GM18517 (cell line): ENCODE data around the gene UCKL1.
"Not testable (repeated sequence)": the region's sequence is repeated elsewhere in the genome, so short reads cannot be mapped to it uniquely, and the experiment has no call there.

Source experiments
- ATAC-seq: cut with Tn5 transposase; IDR thresholded peaks from one replicate; pipeline ENCODE4 v1.9.1; 2021; ENCODE audit warnings: mild to moderate bottlenecking, moderate library complexity; ENCODE audit not compliant: unreplicated experiment

UCKL1 gene

GRCh38 chr20:63972312-63973159 lies 16.3 kb upstream of the UCKL1 start:
- ATAC-seq, result no peak

DNA sequence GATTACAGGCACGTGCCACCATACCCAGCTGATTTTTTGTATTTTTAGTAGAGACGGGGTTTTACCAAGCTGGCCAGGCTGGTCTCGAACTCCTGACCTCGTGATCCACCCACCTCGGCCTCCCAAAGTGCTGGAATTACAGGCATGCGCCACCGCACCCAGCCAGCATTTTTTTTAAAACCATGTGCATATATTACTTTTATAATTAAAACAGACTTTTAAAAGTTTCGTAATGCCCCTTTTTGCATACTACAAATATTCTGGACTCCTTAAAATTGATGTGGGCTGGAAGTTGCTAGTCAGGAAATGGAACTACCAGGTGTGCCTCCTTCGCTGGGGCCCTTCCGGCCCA lies 15.7 kb upstream of the UCKL1 start:
- ATAC-seq, result not testable (repeated sequence)

GRCh38 chr20:63970714-63971431 lies 14.7 kb upstream of the UCKL1 start:
- no peak for ATAC-seq

GRCh38 chr20:63969838-63970713 lies 13.9 kb upstream of the UCKL1 start, which contains the start of gene ZNF512B:
TSS of gene ZNF512B (minus strand) at chr20:63969930. CDS start at chr20:63967950, 1,980 bp downstream.
- ATAC-seq, result no peak

- no peak for ATAC-seq
Observed at GRCh38 chr20:63968928-63969760, 12.9 kb upstream of the UCKL1 start.

DNA sequence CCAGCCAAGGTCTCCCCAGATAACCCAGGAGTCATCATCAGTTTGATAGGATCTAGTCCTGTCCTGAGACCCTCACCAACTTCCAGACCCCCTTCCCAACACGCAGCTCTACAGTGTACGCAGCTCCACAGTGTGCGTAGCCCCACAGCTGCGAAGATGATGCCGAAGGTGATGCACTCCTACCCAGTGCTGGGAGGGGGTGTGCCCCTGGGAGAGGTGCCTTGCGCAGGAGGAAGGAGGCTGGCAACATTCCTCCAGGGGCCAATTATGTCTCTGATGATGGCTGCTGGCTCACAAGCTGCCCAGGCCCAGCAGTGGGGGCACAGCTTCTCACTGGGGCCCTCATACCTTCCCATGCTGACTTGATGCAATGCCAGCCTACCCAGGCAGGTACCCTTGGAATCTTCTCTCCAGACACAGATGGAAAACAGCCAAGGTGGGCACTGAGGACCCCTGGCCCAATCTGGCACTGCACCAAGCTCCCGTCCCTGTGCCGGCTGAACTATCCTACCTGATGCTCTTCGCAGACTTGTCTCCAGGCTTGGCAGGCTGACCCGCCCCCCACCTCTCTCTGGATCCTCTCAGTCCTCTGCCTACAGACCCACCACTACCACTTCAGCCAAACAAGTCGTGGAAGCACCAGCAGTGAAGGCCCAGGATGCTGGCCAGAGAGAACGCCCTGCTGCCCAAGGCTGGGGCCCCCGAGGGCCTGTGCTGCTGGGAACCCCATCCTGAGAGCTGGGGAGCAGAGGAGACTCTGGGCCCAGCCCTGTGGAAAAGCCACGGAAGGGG lies 12.1 kb upstream of the UCKL1 start:
- ATAC-seq, result no peak

DNA sequence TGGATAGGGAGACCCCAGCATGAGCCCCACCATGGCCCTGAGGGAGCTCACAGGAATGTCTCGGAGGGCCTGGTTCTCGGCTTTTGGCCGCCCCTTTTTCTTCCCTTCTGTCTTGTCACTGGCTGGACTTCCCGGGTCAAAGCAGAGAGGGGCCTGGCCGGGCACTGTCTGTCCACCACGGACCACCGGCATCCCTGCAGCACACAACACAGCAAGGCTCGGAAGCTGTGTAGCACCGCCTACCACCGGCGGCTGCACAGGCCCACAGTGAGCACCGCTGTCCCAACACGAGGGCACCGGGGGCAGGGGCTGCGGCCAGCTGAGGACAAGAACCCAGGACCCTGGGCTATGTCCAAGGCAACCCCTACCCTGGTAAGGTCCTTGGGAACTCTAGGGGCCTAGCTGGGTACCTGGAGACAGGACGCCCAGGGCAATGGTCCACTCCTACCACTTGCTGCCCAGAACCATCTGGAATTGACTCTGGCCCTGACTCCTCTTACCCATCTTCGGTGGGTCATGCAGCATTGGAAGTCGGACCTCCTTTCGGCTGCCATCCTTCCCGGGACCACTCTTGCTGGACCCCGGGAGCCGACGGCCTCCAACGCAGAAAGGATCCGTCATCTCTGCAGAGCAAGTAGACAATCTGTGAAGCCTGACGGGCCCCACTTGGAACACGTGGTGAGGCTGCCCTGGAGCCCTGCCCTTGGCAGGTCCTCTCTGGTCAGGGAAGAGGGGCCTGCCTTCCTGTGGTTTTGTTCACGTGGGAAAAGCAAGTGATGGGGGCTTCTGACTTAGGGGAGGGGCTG lies 11.3 kb upstream of the UCKL1 start:
- ATAC-seq, result no peak

DNA sequence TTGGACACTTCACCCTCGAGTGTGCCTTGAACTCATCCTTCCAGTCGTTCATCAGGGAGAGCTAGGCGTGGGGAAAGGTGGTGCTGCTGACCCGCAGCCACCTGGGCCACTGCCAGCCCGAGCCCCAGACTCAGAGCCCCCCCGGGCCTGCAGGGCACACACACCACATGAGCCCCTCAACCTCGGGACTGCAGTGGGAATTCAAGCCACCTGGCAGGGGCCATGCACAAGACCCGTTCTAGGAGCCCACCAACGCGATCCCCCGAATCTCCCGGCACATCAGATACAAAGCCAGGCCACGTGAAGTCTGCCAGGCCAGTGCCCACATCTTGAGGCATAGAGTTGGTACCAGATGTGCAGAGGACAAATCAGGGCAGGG lies 10.7 kb upstream of the UCKL1 start:
- ATAC-seq, result no peak

GRCh38 chr20:63966172-63966943 lies 10.1 kb upstream of the UCKL1 start:
- ATAC-seq, result no peak

- ATAC-seq, result no peak
Observed at GRCh38 chr20:63964412-63964811, 8.2 kb upstream of the UCKL1 start.

GRCh38 chr20:63963784-63964301 lies 7.6 kb upstream of the UCKL1 start:
- no peak for ATAC-seq

GRCh38 chr20:63963348-63963741 lies 7.1 kb upstream of the UCKL1 start:
- ATAC-seq, result no peak

GRCh38 chr20:63962426-63963347 lies 6.5 kb upstream of the UCKL1 start:
- no peak for ATAC-seq

DNA sequence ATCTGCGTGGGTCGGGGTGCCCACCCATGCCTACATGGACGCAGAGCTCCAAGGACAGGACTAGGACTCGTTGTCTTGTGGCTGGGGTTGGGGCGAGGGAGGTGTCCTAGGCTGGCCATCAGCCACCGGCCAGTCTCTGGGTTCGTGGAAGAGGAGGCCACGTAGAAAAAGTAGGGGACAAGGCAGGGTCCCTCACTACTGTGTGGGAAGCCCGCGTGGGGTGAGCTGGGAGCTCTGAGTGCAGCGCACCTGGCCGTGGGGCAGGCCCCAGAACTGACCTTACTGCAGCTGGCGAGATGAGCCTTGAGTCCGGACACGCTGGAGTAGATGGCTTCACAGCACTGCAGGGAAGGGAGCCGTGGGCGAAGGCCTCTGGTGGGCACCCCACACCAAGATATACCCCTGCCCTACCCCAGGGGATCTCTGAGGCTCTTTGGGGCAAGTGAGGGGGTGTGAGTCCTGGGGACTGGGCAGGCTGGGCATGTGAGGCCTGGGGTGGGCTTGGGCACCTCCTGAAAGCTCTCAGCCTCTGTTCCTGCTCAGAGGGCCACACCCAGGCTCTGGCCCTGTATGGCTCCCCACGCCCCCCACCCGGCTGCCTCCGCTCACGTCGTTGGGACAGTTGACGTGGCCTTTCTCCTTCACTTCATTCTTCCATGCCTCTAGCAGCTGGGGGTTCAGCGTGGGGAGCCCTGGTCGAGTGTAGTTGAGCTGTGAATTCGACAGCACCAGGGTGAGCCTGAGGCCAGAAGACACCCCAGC lies 5.6 kb upstream of the UCKL1 start:
- ATAC-seq, result no peak

- ATAC-seq, result not testable (repeated sequence)
Observed at GRCh38 chr20:63960654-63961621, 4.7 kb upstream of the UCKL1 start.
